Measurements from ENCODE around the gene GDI1. TPM values are rescaled to one million over a fixed set of nuclear protein-coding genes. Genes with fewer than 3 reads are reported as not detected.

Gene GDI1
- total RNA-seq, 1 donor from 2014 or later, result 108 TPM

DNA sequence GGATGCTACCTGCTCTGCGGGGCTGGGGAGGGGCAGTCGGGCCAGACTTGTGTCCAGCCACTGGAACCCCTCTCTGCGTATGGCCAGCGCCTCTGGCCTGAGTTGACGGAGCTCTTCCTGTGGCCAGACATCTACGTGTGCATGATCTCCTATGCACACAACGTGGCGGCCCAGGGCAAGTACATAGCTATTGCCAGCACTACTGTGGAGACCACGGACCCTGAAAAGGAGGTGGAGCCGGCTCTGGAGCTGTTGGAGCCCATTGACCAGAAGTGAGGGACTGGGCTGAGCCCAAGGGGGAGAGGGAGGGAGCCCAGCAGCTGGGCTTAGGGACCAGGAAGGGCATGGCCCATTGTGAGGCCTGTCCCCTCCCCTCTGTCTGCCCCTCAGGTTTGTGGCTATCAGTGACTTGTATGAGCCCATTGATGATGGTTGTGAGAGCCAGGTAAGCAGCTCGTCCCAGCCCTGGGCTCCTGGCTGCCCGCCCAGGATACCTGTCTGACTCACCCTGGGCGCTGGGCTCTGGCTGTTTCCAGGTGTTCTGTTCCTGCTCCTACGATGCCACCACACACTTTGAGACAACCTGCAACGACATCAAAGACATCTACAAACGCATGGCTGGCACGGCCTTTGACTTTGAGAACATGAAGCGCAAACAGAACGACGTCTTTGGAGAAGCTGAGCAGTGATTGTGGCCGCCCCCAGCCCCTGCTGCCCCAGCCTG, 5.2 kb downstream of the GDI1 start:
- H3K4me1 ChIP-seq, result peaks cover 12% of the 10 kb centered on the region
- H3K27ac ChIP-seq, result no peak overlapping the region
- intact Hi-C loops (cut with DNase I), result no loop called here

DNA sequence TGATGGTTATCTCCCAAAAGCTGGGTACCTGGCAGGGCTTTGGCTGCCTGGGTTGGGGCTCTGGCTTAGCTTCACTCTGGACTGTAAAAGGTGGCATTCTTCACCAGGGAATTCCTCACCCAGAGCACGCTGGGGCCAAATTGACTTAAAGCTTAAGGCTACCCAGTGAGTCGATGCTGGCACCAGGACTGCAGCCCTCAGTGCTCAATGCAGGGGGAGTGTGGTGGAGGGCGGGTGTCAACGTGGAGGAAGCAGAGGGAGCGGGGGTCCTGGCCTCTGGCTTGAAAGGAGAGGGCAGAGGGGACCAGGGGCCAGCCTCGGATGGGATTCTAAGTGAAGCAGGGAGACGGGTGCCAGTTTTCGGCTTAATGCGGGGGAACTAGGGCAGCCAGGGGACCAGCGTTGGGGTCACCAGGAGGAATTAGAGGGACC, 6.5 kb downstream of the GDI1 start:
- Histone ChIP-seq H3K9me3 (no peaks in the 10 kb centered on the region), H3K4me3 (peak overlapping the region; percentile 35), H3K36me3 (peaks cover 16% of the 10 kb centered on the region), H3K27me3 (no peaks in the 10 kb centered on the region), H3K27ac (peak overlapping the region; percentile 63), H3K4me1 (peaks cover 12% of the 10 kb centered on the region)
- no peak for DNase-seq
- intact Hi-C loops (cut with DNase I), result no loop called here
- ATAC-seq, result no peak
- TF ChIP-seq, protein P1, sequence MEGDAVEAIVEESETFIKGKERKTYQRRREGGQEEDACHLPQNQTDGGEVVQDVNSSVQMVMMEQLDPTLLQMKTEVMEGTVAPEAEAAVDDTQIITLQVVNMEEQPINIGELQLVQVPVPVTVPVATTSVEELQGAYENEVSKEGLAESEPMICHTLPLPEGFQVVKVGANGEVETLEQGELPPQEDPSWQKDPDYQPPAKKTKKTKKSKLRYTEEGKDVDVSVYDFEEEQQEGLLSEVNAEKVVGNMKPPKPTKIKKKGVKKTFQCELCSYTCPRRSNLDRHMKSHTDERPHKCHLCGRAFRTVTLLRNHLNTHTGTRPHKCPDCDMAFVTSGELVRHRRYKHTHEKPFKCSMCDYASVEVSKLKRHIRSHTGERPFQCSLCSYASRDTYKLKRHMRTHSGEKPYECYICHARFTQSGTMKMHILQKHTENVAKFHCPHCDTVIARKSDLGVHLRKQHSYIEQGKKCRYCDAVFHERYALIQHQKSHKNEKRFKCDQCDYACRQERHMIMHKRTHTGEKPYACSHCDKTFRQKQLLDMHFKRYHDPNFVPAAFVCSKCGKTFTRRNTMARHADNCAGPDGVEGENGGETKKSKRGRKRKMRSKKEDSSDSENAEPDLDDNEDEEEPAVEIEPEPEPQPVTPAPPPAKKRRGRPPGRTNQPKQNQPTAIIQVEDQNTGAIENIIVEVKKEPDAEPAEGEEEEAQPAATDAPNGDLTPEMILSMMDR (IDR thresholded peaks at IDR 0.05), result no peak

More for the DNA sequence above, 5.2 kb downstream of the GDI1 start:
- TF ChIP-seq, protein P1 (IDR thresholded peaks at IDR 0.05), result no peak
- Histone ChIP-seq H3K36me3 (peaks cover 16% of the 10 kb centered on the region), H3K27me3 (no peaks in the 10 kb centered on the region), H3K9me3 (no peaks in the 10 kb centered on the region), H3K4me3 (no peak overlapping the region)
- no peak for ATAC-seq
- DNase-seq, result no peak

DNA sequence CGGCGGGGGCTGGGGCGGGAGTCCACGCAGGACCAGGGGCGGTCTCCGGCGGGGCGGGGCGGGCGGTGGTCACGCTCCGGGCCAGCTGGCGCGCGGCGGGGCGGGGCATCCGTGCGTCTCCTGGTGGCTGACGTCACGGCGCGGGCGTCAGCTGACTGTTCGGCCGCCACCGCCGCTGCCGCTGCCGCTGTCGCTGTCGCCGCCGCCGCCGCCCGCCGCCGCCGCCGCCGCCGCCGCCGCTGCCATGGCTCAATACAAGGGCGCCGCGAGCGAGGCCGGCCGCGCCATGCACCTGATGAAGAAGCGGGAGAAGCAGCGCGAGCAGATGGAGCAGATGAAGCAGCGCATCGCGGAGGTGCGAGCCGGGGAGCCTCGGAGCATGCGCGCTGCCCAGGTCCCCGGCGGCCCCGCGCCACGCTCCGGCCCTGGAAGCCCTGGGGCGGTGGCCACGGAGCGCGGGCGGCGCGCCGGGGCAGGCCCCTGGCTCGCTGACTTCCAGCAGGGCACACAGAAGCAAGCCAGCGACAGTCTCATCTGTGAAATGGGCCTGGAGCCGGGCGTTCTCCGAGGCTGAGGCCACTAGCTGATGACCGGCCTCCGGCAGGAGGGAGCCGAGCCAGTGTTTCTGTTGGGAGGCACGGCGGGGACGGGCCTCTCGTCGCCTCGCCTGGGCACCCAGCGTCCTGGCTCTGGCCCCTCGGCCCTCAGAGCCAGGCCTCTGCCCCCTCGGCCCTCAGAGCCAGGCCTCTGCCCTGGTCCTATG, 7.2 kb downstream of the GDI1 start, which contains the start of gene FAM50A:
TSS of gene FAM50A (plus strand) at position 150 of the 763 bp plus-strand sequence. CDS start at position 245, 95 bp downstream.
- H3K4me3 ChIP-seq, result peak within 1 kb of the TSS; percentile 64
- peak; percentile 93 for ATAC-seq

DNA sequence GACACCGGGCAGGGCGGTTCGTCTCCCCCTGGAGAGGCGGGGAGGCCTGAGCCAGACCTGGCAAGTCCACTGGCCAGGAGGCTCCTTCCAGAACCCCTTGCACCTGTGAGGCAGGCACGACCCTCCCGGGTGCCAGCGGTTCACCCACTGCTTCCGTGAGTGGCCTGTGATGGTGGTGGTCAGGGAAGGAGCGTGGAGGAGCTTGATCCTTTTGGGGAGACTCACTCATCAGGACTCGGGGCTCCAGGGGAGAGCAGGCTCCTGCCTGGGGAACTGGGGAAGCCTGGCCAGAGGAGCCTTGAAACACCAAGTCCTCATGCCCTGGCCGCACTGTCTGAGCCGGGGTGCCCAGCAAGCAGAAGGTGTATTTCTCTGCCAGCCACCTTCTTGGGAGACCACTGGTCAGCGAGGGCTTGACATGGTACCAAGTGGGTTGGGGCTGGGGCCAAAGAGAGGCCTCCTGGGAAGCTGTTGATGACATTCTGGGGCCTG, 7.8 kb downstream of the GDI1 start:
- no peak for ATAC-seq
- H3K9me3 ChIP-seq, result no peaks in the 10 kb centered on the region
- TF ChIP-seq, protein P1 (IDR thresholded peaks at IDR 0.05), result no peak
- DNase-seq, result no peak
- peak overlapping the region; percentile 74 for H3K27ac ChIP-seq
- intact Hi-C loops (cut with DNase I), result no loop called here
- peaks cover 13% of the 10 kb centered on the region for H3K36me3 ChIP-seq
- peak overlapping the region; percentile 64 for H3K4me3 ChIP-seq
- no peaks in the 10 kb centered on the region for H3K27me3 ChIP-seq
- H3K4me1 ChIP-seq, result peaks cover 12% of the 10 kb centered on the region

More for the DNA sequence above, 7.2 kb downstream of the GDI1 start, which contains the start of gene FAM50A:
- no peaks in the 10 kb centered on the region for H3K27me3 ChIP-seq
- TF ChIP-seq, protein P1 (IDR thresholded peaks at IDR 0.05), result no peak
- H3K27ac ChIP-seq, result peak within 1 kb of the TSS; percentile 74
- H3K36me3 ChIP-seq, result peaks cover 16% of the 10 kb centered on the region
- intact Hi-C loops (cut with DNase I), result no loop called here
- no peaks in the 10 kb centered on the region for H3K9me3 ChIP-seq
- DNase-seq, result peak; percentile 90
- peaks cover 12% of the 10 kb centered on the region for H3K4me1 ChIP-seq

DNA sequence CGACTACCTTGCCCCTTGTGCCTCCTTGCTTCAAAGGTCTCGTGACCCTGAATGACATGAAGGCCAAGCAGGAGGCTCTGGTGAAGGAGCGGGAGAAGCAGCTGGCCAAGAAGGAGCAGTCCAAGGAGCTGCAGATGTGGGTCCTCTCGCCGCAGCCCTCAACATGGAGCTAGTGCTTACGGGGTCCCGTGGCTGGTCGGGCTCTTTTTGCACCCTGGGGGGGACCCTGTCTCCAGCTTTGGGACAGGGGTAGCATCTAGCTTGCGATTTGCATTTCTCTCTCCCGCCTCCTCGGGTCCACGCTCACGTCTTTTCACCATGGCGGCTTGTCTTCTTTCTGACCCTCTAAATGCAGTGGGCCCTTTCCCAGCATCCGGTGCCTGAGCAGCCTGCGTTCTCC, 8.8 kb downstream of the GDI1 start:
- H3K36me3 ChIP-seq, result peaks cover 16% of the 10 kb centered on the region
- intact Hi-C loops (cut with DNase I), result no loop called here
- H3K27me3 ChIP-seq, result no peaks in the 10 kb centered on the region
- H3K4me3 ChIP-seq, result no peak overlapping the region
- peaks cover 12% of the 10 kb centered on the region for H3K4me1 ChIP-seq
- H3K27ac ChIP-seq, result no peak overlapping the region
- no peak for ATAC-seq
- TF ChIP-seq, protein P1 (IDR thresholded peaks at IDR 0.05), result no peak
- H3K9me3 ChIP-seq, result no peaks in the 10 kb centered on the region
- DNase-seq, result no peak
